ENCODE results near the gene FAM83G.

DNA sequence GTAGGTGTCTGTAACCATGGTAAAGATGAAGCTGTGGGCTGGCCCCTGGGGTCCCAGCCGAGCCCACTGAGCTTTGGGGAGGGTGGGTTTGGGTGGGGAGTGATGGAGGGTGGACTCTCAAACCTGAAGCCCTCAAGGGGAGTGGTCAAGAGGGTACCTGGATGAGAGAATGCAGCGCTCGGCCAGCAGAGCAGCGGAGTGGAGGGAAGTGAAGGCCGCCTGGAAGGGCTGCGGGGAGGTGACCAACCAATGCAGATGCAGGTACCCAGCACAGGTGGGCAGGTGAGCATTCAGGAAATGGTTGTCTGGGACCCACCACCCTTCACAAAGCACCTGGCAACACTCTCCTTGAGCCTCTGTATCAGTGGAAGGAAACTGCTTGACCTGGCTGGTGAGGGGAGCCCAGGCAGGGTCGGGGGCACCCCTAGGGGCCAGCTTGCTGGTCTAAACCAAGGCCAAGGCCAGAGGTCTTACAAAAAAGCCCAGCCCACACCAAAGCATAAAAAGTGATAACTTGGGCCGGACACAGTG lies 56.0 kb downstream of the FAM83G start:
- no peak for TF ChIP-seq CTCF (IDR thresholded peaks at IDR 0.05)
- TF ChIP-seq POLR2A (IDR thresholded peaks at IDR 0.05) = no peak
